Activated CD4-positive, alpha-beta T cell treated with anti-CD3 and anti-CD28 coated beads for 48 hours (primary cell): ENCODE results near the gene THSD7B.
A peak's percentile ranks its signal among the peaks of the same experiment; 100 is the strongest.
"Not testable (repeated sequence)": the region's sequence is repeated elsewhere in the genome, so short reads cannot be mapped to it uniquely, and the experiment has no call there.

ENCODE experiments used
- DNase-seq: peaks from one replicate; pipeline ENCODE4 v3.0.0-alpha.2; 2020

THSD7B gene

GRCh38 chr2:137444970-137445369 is 679.6 kb downstream of the THSD7B start:
- no peak for DNase-seq

- no peak for DNase-seq
These were observed 684.1 kb downstream of the THSD7B start for GRCh38 chr2:137449454-137449853.

- DNase-seq = no peak
These were observed 689.5 kb downstream of the THSD7B start for GRCh38 chr2:137454886-137455285.

GRCh38 chr2:137467246-137467862 is 702.0 kb downstream of the THSD7B start:
- DNase-seq = peak; percentile 20

GRCh38 chr2:137493261-137493660 is 727.9 kb downstream of the THSD7B start:
- DNase-seq = no peak

GRCh38 chr2:137500599-137500998 is 735.3 kb downstream of the THSD7B start:
- no peak for DNase-seq

GRCh38 chr2:137507237-137507636 is 741.9 kb downstream of the THSD7B start:
- DNase-seq = no peak

- DNase-seq = no peak
These were observed 743.5 kb downstream of the THSD7B start for GRCh38 chr2:137508739-137509384.

GRCh38 chr2:137511526-137511925 is 746.2 kb downstream of the THSD7B start:
- DNase-seq = no peak

GRCh38 chr2:137521653-137522619 is 756.6 kb downstream of the THSD7B start:
- no peak for DNase-seq

- DNase-seq = no peak
These were observed 757.3 kb downstream of the THSD7B start for GRCh38 chr2:137522620-137523011.

- no peak for DNase-seq
These were observed 758.6 kb downstream of the THSD7B start for GRCh38 chr2:137523931-137524330.

GRCh38 chr2:137525132-137525531 is 759.8 kb downstream of the THSD7B start:
- no peak for DNase-seq

- DNase-seq = no peak
These were observed 760.4 kb downstream of the THSD7B start for GRCh38 chr2:137525641-137526190.

- no peak for DNase-seq
These were observed 770.6 kb downstream of the THSD7B start for GRCh38 chr2:137535897-137536296.

- DNase-seq = no peak
These were observed 774.0 kb downstream of the THSD7B start for GRCh38 chr2:137539336-137539735.

- DNase-seq = no peak
These were observed 782.5 kb downstream of the THSD7B start for GRCh38 chr2:137547842-137548241.

GRCh38 chr2:137566387-137566786 is 801.0 kb downstream of the THSD7B start:
- no peak for DNase-seq

GRCh38 chr2:137570484-137570883 is 805.1 kb downstream of the THSD7B start:
- no peak for DNase-seq

GRCh38 chr2:137587834-137588233 is 822.5 kb downstream of the THSD7B start:
- DNase-seq = not testable (repeated sequence)

- not testable (repeated sequence) for DNase-seq
These were observed 823.2 kb downstream of the THSD7B start for GRCh38 chr2:137588578-137588977.

GRCh38 chr2:137590102-137590501 is 824.8 kb downstream of the THSD7B start:
- no peak for DNase-seq

GRCh38 chr2:137607722-137608318 is 842.5 kb downstream of the THSD7B start:
- DNase-seq = no peak
